Esophagus (tissue), 2 donors: ENCODE results near the gene CHD6. TPM values are rescaled to one million over a fixed set of nuclear protein-coding genes. Genes with fewer than 3 reads are reported as not detected.

Experiments used
- H3K27ac ChIP-seq, 2 donors: one replicate each; pipeline ENCODE4 v1.5.1; 2013; ENCODE audit warnings: low read depth in 2 of 2, mild to moderate bottlenecking in 2 of 2, inconsistent platforms in 1 of 2, low read length in 1 of 2, moderate library complexity in 1 of 2
- H3K27me3 ChIP-seq, 2 donors: one replicate each; pipeline ENCODE4 v1.6.1; 2013; ENCODE audit warnings: low read length in 2 of 2, control low read depth in 1 of 2, mild to moderate bottlenecking in 1 of 2; ENCODE audit not compliant: insufficient read depth in 2 of 2, control insufficient read depth in 1 of 2
- H3K36me3 ChIP-seq, 2 donors: one replicate each; pipeline ENCODE4 v1.6.1; 2013; ENCODE audit warnings: low read length in 1 of 2; ENCODE audit not compliant: control insufficient read depth in 2 of 2, insufficient read depth in 2 of 2
- H3K4me1 ChIP-seq, 2 donors: one replicate each; pipeline ENCODE4 v1.6.1; 2013; ENCODE audit warnings: low read length in 1 of 2; ENCODE audit not compliant: control insufficient read depth in 2 of 2, insufficient read depth in 2 of 2
- H3K4me3 ChIP-seq, 2 donors: one replicate each; pipeline ENCODE4 v1.5.1; 2013; ENCODE audit warnings: low read length in 2 of 2, mild to moderate bottlenecking in 2 of 2, low read depth in 1 of 2, moderate library complexity in 1 of 2
- H3K9me3 ChIP-seq, 2 donors: one replicate each; pipeline ENCODE4 v1.6.1; 2013; ENCODE audit warnings: mild to moderate bottlenecking in 2 of 2, low read depth in 1 of 2, low read length in 1 of 2, moderate library complexity in 1 of 2; ENCODE audit not compliant: control insufficient read depth in 2 of 2, insufficient read depth in 1 of 2
- WGBS, 2 donors: extraction: QIAGEN DNeasy Blood & Tissue Kit; methylation state at CpG; one replicate each; pipeline ENCODE4 v1.1.7; 2013; 5-methylcytosine and 5-hydroxymethylcytosine counted together
- polyA plus RNA-seq, 2 donors: library from polyadenylated mRNA; stranded (reverse); fragments of 200-250 nt; gene quantifications; one replicate each; pipeline ENCODE4 v1.2.3, GENCODE V29; 2013
- donor health status: healthy with polysubstance abuse.
- donor health status: Bipolar disorder and iron deficiency.

Gene CHD6
- polyA plus RNA-seq, 2 donors, result 4.4 to 9.2 TPM

- Histone ChIP-seq H3K27me3 (no peaks in the 10 kb centered on the region), H3K4me1 (no peaks in the 10 kb centered on the region), H3K9me3 (no peaks in the 10 kb centered on the region), H3K36me3 (no peaks in the 10 kb centered on the region), H3K4me3 (no peak overlapping the region), H3K27ac (no peak overlapping the region)
- 57 to 69% methylated on average over 2 of the region's 2 CpGs for WGBS, 2 donors
These were observed 5.6 kb upstream of the CHD6 start for GRCh38 chr20:41623625-41624375.

DNA sequence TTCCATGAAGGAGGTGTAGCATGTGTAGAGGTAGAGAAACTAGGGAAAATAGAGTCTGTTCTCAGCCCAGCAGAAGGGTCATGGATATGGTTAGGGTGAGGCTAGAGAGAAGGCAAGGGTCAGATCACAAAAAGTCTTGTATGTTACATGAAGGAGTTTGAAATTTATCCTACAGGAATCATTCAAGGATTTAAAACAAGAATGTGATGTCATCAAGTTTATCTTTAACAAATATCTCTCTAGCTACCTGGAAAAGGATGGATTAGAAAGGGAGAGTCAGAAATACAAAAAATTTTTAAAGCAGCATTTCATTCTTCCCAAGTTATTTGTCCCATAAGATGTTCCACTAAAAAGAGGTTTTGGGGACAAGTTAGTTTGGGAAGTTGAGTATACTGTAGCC, 4.4 kb upstream of the CHD6 start:
- Histone ChIP-seq H3K27me3 (no peaks in the 10 kb centered on the region), H3K4me1 (no peaks in the 10 kb centered on the region), H3K9me3 (no peaks in the 10 kb centered on the region), H3K36me3 (no peaks in the 10 kb centered on the region), H3K4me3 (no peak overlapping the region), H3K27ac (no peak overlapping the region)

- H3K27ac ChIP-seq, result no peak overlapping the region
- no peak overlapping the region for H3K4me3 ChIP-seq
- H3K4me1 ChIP-seq, result no peaks in the 10 kb centered on the region
- no peaks in the 10 kb centered on the region for H3K36me3 ChIP-seq
- WGBS, 2 donors, result 49 to 54% methylated on average over 2 of the region's 2 CpGs
- H3K27me3 ChIP-seq, result no peaks in the 10 kb centered on the region
- no peaks in the 10 kb centered on the region for H3K9me3 ChIP-seq
These were observed 3.8 kb upstream of the CHD6 start for GRCh38 chr20:41621971-41622370.

- no peaks in the 10 kb centered on the region for H3K9me3 ChIP-seq
- no peak overlapping the region for H3K4me3 ChIP-seq
- 88 to 95% methylated on average over 1 of the region's 1 CpG for WGBS, 2 donors
- no peak overlapping the region for H3K27ac ChIP-seq
- no peaks in the 10 kb centered on the region for H3K4me1 ChIP-seq
- no peaks in the 10 kb centered on the region for H3K36me3 ChIP-seq
- H3K27me3 ChIP-seq, result no peaks in the 10 kb centered on the region
These were observed 3.2 kb upstream of the CHD6 start for GRCh38 chr20:41621421-41621820.

DNA sequence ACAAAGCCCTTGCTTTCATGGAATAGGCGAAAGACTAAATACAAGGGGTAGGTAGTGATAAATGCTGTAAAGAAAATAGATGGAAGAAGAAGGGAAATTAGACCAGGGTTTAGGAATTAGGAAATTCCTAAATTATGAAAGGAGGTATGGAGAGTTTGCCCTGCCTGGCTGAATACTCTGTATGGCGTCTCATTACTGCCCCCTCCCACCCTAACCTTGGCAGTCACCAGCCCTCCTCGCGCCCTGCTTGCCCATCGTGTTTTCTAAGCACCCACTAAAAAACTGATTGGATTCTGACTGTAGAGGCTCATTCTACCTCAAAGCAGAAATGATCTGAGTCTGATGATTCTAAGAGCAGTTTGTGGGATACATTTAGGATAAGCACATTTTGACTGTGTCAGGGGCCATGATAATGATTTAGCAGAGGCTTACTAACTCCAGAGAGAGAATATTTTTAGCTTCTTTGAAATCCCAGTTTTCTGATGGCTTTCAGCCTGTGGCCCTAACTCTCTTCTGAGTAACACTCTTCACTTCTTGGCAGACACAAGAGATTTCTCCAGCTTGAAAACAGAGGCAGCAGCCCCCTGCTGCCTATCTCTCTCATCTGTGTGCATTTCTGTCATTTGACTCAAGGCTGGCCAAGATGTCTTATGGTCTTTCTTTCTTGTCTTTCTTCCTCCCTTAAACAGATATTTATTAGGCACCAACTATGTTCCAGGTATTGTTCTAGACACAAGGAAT, 1.4 kb upstream of the CHD6 start:
- WGBS, 2 donors, result 63 to 65% methylated on average over 5 of the region's 5 CpGs
- Histone ChIP-seq H3K4me3 (no peak overlapping the region), H3K27ac (no peak overlapping the region)

GRCh38 chr20:41618807-41619311, 682 bp upstream of the CHD6 start:
- Histone ChIP-seq H3K27me3 (no peaks in the 10 kb centered on the region), H3K4me3 (peak overlapping the region; percentile 78 to 99), H3K4me1 (no peaks in the 10 kb centered on the region), H3K36me3 (no peaks in the 10 kb centered on the region), H3K9me3 (no peaks in the 10 kb centered on the region), H3K27ac (peak overlapping the region in 1 of 2 donors; percentile 58)
- WGBS, 2 donors, result 6 to 10% methylated on average over 15 to 30 of the region's 30 CpGs

More for the DNA sequence above, 1.4 kb upstream of the CHD6 start:
- no peaks in the 10 kb centered on the region for H3K9me3 ChIP-seq
- H3K27me3 ChIP-seq, result no peaks in the 10 kb centered on the region
- no peaks in the 10 kb centered on the region for H3K4me1 ChIP-seq
- no peaks in the 10 kb centered on the region for H3K36me3 ChIP-seq

GRCh38 chr20:41617059-41617901, 897 bp downstream of the CHD6 start:
- 2 to 3% methylated on average over 28 to 35 of the region's 35 CpGs for WGBS, 2 donors
- Histone ChIP-seq H3K36me3 (no peaks in the 10 kb centered on the region), H3K4me1 (no peaks in the 10 kb centered on the region), H3K4me3 (peak overlapping the region; percentile 78 to 99), H3K27ac (peak overlapping the region; percentile 86 to 93), H3K27me3 (no peaks in the 10 kb centered on the region), H3K9me3 (no peaks in the 10 kb centered on the region)

DNA sequence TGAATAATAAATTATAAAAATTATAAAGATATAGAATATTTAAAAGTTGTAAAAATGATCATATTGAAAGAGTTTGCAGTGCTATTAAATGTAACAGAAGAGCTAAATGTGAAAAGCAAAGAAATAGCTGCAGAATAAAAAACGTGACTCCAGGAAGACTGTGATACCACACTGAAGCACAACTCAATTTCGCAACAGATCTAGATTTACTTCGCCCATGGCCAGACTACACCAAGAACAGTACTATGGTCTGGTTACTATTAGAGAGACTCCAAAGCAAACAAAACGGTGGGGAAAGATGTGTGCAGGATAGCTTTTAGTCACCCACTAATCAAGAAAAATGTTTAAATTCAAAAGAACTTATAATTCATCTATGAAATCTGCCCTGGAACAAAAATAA, 1.9 kb downstream of the CHD6 start:
- no peaks in the 10 kb centered on the region for H3K9me3 ChIP-seq
- no peak overlapping the region for H3K4me3 ChIP-seq
- H3K27ac ChIP-seq, result no peak overlapping the region
- H3K36me3 ChIP-seq, result no peaks in the 10 kb centered on the region
- H3K4me1 ChIP-seq, result no peaks in the 10 kb centered on the region
- 47 to 53% methylated on average over 4 of the region's 4 CpGs for WGBS, 2 donors
- no peaks in the 10 kb centered on the region for H3K27me3 ChIP-seq

- Histone ChIP-seq H3K27ac (no peak overlapping the region), H3K4me1 (no peaks in the 10 kb centered on the region), H3K36me3 (no peaks in the 10 kb centered on the region), H3K27me3 (no peaks in the 10 kb centered on the region), H3K4me3 (no peak overlapping the region), H3K9me3 (no peaks in the 10 kb centered on the region)
- WGBS, 2 donors, result 51 to 53% methylated on average over 3 of the region's 3 CpGs
These were observed 2.5 kb downstream of the CHD6 start for GRCh38 chr20:41615676-41616075.
